ENCODE measurements around the gene KIAA0408. TPM values are rescaled to one million over a fixed set of nuclear protein-coding genes. Genes with fewer than 3 reads are reported as not detected.

The KIAA0408 gene
- total and polyA plus RNA-seq, 2 donors (not counting 1 experiment from before 2014, with no cell fraction given): 2.8 to 3.0 TPM

GRCh38 chr6:127481111-127481510, 21.9 kb upstream of the KIAA0408 start:
- TF ChIP-seq EZH2 (IDR thresholded peaks at IDR 0.05; ENCODE audit: low read length, missing control alignments): no peak
- no peak for TF ChIP-seq CTCF (conservative IDR thresholded peaks at IDR 0.05 in 1 of 2, IDR thresholded peaks at IDR 0.05 in 1 of 2; ENCODE audit: low read depth in 1 of 2, low read length in 2 of 2)
- Histone ChIP-seq H3K79me2 (ENCODE audit: control insufficient read depth, insufficient read depth, low read length) (no peaks in the 10 kb centered on the region), H2AFZ (ENCODE audit: low read length) (no peak overlapping the region), H3K27me3 (ENCODE audit: control insufficient read depth, insufficient read depth, low read length) (no peaks in the 10 kb centered on the region), H3K36me3 (ENCODE audit: control insufficient read depth, insufficient read depth, low read length) (no peaks in the 10 kb centered on the region), H3K9me3 (ENCODE audit: control insufficient read depth, insufficient read depth, low read depth, low read length) (no peaks in the 10 kb centered on the region), H4K20me1 (ENCODE audit: control insufficient read depth, extremely low read depth, insufficient read depth, low read length) (no peaks in the 10 kb centered on the region), H3K9ac (ENCODE audit: insufficient read depth, low read length) (no peak overlapping the region), H3K4me2 (ENCODE audit: extremely low read depth, insufficient read depth, low read length) (no peak overlapping the region), H3K4me1 (ENCODE audit: control insufficient read depth, extremely low read depth, insufficient read depth, low read length) (peaks cover 3% of the 10 kb centered on the region), H3K4me3 (replicated peaks in 1 of 4; ENCODE audit: control extremely low read depth in 1 of 4, insufficient read depth in 1 of 4, low read depth in 3 of 4, low read length in 4 of 4) (no peak overlapping the region), H3K27ac (ENCODE audit: insufficient read depth, low read length) (no peak overlapping the region)
- DNase-seq (ENCODE audit: low read depth in 2 of 2): peak in 1 of 2 donors; percentile 48

GRCh38 chr6:127477658-127478057, 18.5 kb upstream of the KIAA0408 start:
- H3K4me2 ChIP-seq (ENCODE audit: extremely low read depth, insufficient read depth, low read length): no peak overlapping the region
- no peak for DNase-seq (ENCODE audit: low read depth in 2 of 2)
- H3K79me2 ChIP-seq (ENCODE audit: control insufficient read depth, insufficient read depth, low read length): no peaks in the 10 kb centered on the region
- H3K9me3 ChIP-seq (ENCODE audit: control insufficient read depth, insufficient read depth, low read depth, low read length): no peaks in the 10 kb centered on the region
- H4K20me1 ChIP-seq (ENCODE audit: control insufficient read depth, extremely low read depth, insufficient read depth, low read length): no peaks in the 10 kb centered on the region
- no peak overlapping the region for H3K27ac ChIP-seq (ENCODE audit: insufficient read depth, low read length)
- H3K9ac ChIP-seq (ENCODE audit: insufficient read depth, low read length): no peak overlapping the region
- H2AFZ ChIP-seq (ENCODE audit: low read length): no peak overlapping the region
- H3K4me1 ChIP-seq (ENCODE audit: control insufficient read depth, extremely low read depth, insufficient read depth, low read length): no peaks in the 10 kb centered on the region
- H3K36me3 ChIP-seq (ENCODE audit: control insufficient read depth, insufficient read depth, low read length): peaks cover 3% of the 10 kb centered on the region
- H3K27me3 ChIP-seq (ENCODE audit: control insufficient read depth, insufficient read depth, low read length): no peaks in the 10 kb centered on the region
- H3K4me3 ChIP-seq (replicated peaks in 1 of 4; ENCODE audit: control extremely low read depth in 1 of 4, insufficient read depth in 1 of 4, low read depth in 3 of 4, low read length in 4 of 4): no peak overlapping the region
- TF ChIP-seq EZH2 (IDR thresholded peaks at IDR 0.05; ENCODE audit: low read length, missing control alignments) (no peak), CTCF (conservative IDR thresholded peaks at IDR 0.05 in 1 of 2, IDR thresholded peaks at IDR 0.05 in 1 of 2; ENCODE audit: low read depth in 1 of 2, low read length in 2 of 2) (no peak)

- Histone ChIP-seq H2AFZ (ENCODE audit: low read length) (no peak overlapping the region), H3K36me3 (ENCODE audit: control insufficient read depth, insufficient read depth, low read length) (peaks cover 3% of the 10 kb centered on the region), H3K4me2 (ENCODE audit: extremely low read depth, insufficient read depth, low read length) (no peak overlapping the region), H3K9ac (ENCODE audit: insufficient read depth, low read length) (no peak overlapping the region), H3K9me3 (ENCODE audit: control insufficient read depth, insufficient read depth, low read depth, low read length) (no peaks in the 10 kb centered on the region), H3K4me3 (replicated peaks in 1 of 4; ENCODE audit: control extremely low read depth in 1 of 4, insufficient read depth in 1 of 4, low read depth in 3 of 4, low read length in 4 of 4) (no peak overlapping the region), H3K27ac (ENCODE audit: insufficient read depth, low read length) (no peak overlapping the region), H4K20me1 (ENCODE audit: control insufficient read depth, extremely low read depth, insufficient read depth, low read length) (no peaks in the 10 kb centered on the region), H3K27me3 (ENCODE audit: control insufficient read depth, insufficient read depth, low read length) (no peaks in the 10 kb centered on the region), H3K4me1 (ENCODE audit: control insufficient read depth, extremely low read depth, insufficient read depth, low read length) (peaks cover 2% of the 10 kb centered on the region), H3K79me2 (ENCODE audit: control insufficient read depth, insufficient read depth, low read length) (no peaks in the 10 kb centered on the region)
- DNase-seq (ENCODE audit: low read depth in 2 of 2): no peak
- TF ChIP-seq EZH2 (IDR thresholded peaks at IDR 0.05; ENCODE audit: low read length, missing control alignments) (no peak), CTCF (conservative IDR thresholded peaks at IDR 0.05 in 1 of 2, IDR thresholded peaks at IDR 0.05 in 1 of 2; ENCODE audit: low read depth in 1 of 2, low read length in 2 of 2) (no peak)
Observed at GRCh38 chr6:127475823-127476176, 16.6 kb upstream of the KIAA0408 start.

Data from fibroblast of lung (primary cell).